GM12891 (cell line): Measurements from ENCODE around the gene SRRM1.
"Not testable (repeated sequence)": the region's sequence is repeated elsewhere in the genome, so short reads cannot be mapped to it uniquely, and the experiment has no call there.

ENCODE experiments used
- POLR2A ChIP-seq: IDR thresholded peaks from 2 replicates; pipeline ENCODE4 v1.6.1; 2011; ENCODE audit warnings: low read depth, low read length, control low read depth
- POLR2AphosphoS5 ChIP-seq: IDR thresholded peaks from 2 replicates; pipeline ENCODE4 v1.6.1; 2011; ENCODE audit warnings: low read depth, low read length, control low read depth
- SPI1 ChIP-seq: IDR thresholded peaks from 2 replicates; pipeline ENCODE4 v1.6.1; 2011; ENCODE audit warnings: low read depth, low read length, control low read depth

GRCh38 chr1:24706074-24706389, 62.9 kb downstream of the SRRM1 start:
- TF ChIP-seq POLR2AphosphoS5, POLR2A, SPI1: not testable (repeated sequence)
